Cardiac fibroblast (primary cell): ENCODE results near the gene ARHGAP21.
"Not testable (repeated sequence)": the region's sequence is repeated elsewhere in the genome, so short reads cannot be mapped to it uniquely, and the experiment has no call there.

Experiments
- DNase-seq, 2 donors: peaks; one replicate each; pipeline versions ENCODE4 v3.0.0 to v3.0.0-alpha.2; 2010; ENCODE audit warnings: low read depth in 2 of 2
- H3K4me3 ChIP-seq, 2 donors: replicated peaks in 1 of 2; 1 replicate in 1 of 2; 2 replicates in 1 of 2; pipeline ENCODE4 v1.5.1; 2011; ENCODE audit warnings: low read depth in 2 of 2, low read length in 2 of 2, mild to moderate bottlenecking in 2 of 2, moderate library complexity in 1 of 2
- TF ChIP-seq, protein P1 (sequence below): IDR thresholded peaks from one replicate; pipeline ENCODE4 v1.5.1; 2011; ENCODE audit warnings: low read depth, mild to moderate bottlenecking, low read length, inconsistent platforms

Gene ARHGAP21

DNA sequence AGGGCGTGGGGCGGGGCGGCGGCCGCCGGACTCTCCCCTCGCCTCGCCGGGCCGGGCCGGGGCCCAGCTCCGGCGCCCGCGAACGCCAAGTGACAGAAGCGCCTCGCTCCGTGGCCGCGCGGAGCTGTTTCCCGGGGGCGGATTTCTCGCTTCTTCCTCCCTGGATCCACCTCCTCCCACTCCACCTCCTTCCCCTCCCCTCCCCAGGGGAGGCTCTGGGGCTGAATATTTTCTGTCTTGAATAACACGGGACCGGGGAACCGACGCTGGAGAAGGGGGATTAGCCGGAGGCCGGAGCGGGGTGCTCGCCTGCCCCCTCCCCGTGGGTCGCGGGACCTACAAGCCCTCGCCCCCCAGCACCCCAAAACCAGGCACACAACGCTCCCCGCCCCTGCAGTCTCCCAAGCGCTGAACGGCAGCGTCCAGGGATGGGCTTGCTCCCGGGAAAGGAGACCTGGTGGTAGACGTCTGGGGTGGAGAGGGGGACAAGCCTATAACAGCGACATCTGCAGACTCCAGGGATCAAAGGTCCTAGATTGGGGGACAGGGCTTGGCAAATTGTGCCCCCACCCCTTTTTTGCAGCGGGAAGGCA is at the start of gene ARHGAP21:
TSS of gene ARHGAP21 (minus strand) at position 100 of the 593 bp plus-strand sequence. CDS start 1,988 bp downstream, outside the sequence.
- TF ChIP-seq, protein P1, sequence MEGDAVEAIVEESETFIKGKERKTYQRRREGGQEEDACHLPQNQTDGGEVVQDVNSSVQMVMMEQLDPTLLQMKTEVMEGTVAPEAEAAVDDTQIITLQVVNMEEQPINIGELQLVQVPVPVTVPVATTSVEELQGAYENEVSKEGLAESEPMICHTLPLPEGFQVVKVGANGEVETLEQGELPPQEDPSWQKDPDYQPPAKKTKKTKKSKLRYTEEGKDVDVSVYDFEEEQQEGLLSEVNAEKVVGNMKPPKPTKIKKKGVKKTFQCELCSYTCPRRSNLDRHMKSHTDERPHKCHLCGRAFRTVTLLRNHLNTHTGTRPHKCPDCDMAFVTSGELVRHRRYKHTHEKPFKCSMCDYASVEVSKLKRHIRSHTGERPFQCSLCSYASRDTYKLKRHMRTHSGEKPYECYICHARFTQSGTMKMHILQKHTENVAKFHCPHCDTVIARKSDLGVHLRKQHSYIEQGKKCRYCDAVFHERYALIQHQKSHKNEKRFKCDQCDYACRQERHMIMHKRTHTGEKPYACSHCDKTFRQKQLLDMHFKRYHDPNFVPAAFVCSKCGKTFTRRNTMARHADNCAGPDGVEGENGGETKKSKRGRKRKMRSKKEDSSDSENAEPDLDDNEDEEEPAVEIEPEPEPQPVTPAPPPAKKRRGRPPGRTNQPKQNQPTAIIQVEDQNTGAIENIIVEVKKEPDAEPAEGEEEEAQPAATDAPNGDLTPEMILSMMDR: no peak
- peak within 1 kb of the TSS; percentile 73 to 75 for H3K4me3 ChIP-seq
- DNase-seq: peak; percentile 82 to 88

DNA sequence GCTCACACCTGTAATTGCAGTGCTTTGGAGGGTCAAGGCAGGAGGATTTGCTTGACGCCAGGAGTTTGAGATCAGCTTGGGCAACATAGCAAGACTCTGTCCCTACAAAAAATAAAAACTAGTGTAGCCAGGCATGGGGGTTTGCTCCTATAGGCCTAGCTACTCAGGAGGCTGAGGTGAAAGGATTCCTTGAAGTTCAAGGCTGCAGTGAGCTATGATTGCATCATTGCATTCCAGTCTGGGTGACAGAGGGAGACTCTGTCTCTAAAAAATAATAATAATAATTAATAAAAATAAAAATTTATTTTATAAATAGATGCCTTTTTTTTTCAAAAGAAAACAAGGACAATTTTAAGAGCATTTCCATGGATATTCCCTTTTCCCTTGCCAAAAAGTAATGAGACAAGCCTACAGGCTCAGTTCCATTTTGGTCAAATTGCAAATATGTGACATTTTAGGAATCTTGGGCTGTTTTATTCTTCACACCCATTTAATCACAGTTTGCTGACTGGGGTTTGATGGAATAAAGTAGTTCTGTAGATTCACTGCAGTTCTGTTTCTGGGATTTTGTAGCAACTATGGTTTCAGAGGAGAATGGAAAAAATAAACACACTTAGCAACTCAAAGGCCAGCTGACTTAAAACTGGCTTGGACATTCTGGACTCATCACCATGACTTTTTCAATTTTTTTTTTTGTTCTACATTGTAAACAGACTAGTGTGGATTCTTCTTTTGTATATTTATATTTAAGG is 48.4 kb upstream of the ARHGAP21 start:
- TF ChIP-seq, protein P1: no peak
- no peak overlapping the region for H3K4me3 ChIP-seq
- DNase-seq: peak in 1 of 2 donors; percentile 13

DNA sequence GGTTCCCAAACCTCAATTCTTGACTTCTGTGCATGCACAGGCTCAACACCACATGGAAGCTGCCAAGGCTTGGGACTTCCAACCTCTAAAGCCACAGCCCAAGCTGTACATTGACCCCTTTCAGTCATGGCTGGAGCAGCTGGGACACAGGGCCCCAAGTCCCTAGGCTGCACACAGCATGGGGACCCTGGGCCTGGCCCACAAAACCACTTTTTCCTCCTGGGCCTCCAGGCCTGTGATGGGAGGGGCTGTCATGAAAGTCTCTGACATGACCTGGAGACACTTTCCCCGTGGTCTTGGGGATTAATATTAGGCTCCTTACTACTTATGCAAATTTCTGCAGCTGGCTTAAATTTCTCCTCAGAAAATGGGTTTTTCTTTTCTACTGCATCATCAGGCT is 41.3 kb upstream of the ARHGAP21 start:
- not testable (repeated sequence) for DNase-seq, H3K4me3 ChIP-seq

DNA sequence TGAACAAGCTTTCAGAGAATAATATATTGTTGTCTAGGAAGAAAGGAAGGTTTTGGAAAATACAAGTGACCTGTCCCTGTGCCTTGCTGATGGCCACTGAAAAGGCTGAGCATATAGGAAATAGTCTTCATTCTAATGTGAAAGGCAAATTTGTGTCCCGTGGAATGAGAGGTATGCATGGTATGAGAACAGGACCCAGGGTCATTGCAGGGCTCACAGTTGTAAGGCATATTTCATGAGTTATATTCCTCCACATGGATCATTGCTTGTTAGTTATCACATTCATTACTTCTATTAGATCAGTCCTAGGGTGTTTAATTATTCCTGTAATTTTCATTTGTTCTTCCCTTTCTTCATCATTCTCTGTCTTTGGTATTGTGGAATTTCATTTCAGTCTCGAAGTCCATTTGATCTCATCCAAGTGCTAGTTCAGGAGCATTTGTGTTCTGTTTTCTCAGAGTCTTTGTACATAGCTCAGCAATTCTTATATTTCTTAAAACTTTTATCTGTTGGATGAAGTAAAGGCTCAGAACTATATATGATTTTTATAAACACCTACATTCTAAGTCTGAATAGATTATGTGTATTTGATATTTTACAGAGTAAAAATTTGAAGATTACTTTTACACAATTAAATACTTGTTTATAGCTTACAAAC is 39.4 kb upstream of the ARHGAP21 start:
- DNase-seq: peak; percentile 53 to 66
- H3K4me3 ChIP-seq: no peak overlapping the region
- TF ChIP-seq, protein P1: no peak

DNA sequence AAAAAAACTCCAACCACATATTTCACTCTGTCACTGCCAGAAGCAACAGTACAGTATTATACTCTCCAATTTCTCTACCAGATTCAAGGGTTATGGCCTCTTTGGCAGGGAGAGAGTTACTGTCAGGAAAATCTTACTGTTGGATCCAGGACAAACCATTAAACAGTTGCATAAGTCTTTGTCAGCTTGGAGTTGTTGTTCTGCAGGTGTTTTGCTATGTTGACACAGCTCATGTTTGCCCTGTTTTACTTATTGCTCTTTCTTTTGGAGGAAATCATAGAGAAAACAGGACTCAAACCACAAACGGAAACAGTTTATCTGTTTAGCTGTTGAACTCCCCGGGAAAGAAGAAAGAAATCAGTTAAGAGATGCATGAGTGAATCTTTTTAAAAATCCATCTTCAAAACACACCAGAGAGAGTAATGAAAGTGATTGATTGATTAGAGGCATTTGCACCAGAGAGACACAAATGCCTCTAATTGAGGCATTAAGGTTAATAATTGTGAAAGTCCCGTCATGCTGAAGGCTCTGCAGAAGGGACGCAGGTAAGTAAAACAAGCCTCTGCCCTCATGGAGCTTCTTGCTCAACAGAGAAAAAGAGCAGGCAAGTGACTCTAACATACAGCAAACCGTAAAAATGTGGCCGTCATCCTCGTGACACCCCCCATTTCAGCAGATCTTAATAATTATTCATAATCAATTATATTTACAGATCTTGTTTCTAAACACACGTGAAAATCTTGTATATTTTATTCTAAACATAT is 38.7 kb upstream of the ARHGAP21 start:
- TF ChIP-seq, protein P1: no peak
- H3K4me3 ChIP-seq: no peak overlapping the region
- peak; percentile 58 to 68 for DNase-seq

DNA sequence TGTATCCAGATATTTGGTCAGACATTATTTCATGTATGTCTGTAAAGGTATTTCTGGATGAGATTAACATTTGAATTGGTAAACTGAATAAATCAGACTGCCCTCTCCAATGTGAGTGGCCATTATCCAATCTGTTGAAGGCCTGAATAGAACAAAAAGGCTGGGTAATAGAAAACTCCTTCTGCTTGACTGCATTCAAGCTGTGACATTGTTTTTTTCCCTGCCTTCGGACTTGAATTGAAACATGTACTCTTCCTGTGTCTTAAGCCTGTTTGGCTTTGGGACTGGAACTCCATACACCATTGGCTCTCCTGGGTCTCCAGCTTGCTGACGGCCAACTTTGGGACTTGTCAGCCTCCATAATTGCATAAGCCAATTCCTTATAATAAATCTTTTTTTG is 36.0 kb upstream of the ARHGAP21 start:
- DNase-seq: no peak
- TF ChIP-seq, protein P1: no peak
- H3K4me3 ChIP-seq: no peak overlapping the region

DNA sequence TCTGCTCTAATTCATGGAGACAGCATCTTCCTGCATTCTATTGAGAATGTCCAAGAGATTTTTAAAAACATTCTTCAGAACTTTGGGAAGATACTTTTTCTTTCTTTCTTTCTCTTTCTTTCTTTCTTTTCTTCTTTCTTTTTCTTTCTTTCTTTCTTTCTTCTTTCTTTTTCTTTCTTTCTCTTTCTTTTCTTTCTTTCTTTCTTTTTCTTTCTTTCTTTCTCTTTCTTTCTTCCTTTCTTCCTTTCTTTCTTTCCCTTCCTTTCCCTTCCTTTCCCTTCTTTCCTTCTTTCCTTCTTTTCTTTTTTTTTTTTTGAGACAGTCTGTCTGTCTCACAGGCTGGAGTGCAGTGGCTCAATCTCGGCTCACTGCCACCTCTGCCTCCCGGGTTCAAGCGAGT is 34.6 kb upstream of the ARHGAP21 start:
- not testable (repeated sequence) for H3K4me3 ChIP-seq, DNase-seq
